Activated naive CD8-positive, alpha-beta T cell treated with anti-CD3 and anti-CD28 coated beads, Interleukin-2, amount 50 U/mL, for 16 hours (primary cell): ENCODE measurements around the gene ADCK2.
"Not testable (repeated sequence)": the region's sequence is repeated elsewhere in the genome, so short reads cannot be mapped to it uniquely, and the experiment has no call there.

Experiments
- DNase-seq: peaks from one replicate; pipeline ENCODE4 v3.0.0-alpha.2; 2020; ENCODE audit warnings: low read depth, low spot score

The ADCK2 gene, protein sequence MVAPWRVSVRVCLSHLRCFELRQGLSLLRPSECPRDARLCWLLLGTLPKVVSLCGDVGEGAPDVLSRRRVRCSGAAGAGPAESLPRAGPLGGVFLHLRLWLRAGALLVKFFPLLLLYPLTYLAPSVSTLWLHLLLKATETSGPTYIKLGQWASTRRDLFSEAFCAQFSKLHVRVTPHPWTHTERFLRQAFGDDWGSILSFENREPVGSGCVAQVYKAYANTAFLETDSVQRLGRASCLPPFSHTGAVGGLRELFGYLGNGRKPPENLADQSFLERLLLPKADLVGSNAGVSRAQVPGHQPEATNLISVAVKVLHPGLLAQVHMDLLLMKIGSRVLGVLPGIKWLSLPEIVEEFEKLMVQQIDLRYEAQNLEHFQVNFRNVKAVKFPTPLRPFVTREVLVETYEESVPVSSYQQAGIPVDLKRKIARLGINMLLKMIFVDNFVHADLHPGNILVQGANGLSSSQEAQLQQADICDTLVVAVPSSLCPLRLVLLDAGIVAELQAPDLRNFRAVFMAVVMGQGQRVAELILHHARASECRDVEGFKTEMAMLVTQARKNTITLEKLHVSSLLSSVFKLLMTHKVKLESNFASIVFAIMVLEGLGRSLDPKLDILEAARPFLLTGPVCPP

DNA sequence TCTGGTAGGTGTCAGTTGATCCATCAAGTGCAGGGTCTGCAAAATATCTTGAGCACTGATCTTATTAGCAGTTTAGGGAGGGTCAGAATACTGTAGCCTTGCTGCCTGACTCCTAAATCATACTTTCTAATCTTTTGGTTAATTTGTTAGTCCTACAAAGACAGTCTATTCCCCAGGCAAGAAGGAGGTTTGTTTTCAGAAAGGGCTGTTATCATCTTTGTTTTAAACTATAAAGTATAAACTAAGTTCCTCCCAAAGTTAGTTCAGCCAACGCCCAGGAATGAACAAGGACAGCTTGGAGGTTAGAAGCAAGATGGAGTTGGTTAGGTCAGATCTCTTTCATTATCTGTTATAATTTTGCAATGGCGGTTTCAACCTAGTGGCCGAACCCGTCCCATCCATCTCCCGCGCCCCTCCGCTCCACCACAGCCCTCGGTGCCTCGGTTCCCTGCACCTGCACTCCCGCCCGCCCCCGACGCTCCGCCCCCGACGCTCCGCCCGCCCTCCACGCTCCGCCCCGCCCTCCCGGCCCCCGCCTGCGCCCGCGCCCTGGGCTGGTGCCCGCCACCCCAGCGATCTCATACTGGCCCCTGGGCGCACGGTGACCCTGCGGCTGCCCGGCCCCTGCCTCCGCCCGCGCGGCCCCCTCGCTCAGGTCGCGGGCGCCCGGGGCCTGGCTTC is at the start of gene ADCK2:
ADCK2 (plus strand) TSS at position 564 of the 681 bp plus-strand sequence. CDS start 386 bp downstream, outside the sequence.
- peak; percentile 20 for DNase-seq

DNA sequence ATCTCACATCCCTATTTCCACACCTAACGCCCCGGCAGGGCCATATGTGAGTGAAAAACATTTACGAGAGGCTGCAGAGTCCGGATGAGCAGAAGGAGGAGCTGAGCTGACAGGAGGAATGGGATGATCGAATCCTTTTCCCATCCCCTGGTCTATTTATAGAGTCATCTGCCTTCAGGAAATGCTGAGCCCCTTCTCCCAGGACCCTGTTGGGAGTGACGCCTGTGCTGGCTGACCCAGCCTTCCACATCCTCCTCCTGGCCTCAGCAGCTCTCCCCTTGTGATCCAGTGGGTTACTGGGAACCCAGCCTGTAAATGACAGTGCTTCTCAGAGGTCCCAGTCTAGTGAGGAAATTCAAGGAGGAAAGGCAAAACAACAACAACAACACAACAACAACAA is 48.8 kb upstream of the ADCK2 start:
- no peak for DNase-seq

DNA sequence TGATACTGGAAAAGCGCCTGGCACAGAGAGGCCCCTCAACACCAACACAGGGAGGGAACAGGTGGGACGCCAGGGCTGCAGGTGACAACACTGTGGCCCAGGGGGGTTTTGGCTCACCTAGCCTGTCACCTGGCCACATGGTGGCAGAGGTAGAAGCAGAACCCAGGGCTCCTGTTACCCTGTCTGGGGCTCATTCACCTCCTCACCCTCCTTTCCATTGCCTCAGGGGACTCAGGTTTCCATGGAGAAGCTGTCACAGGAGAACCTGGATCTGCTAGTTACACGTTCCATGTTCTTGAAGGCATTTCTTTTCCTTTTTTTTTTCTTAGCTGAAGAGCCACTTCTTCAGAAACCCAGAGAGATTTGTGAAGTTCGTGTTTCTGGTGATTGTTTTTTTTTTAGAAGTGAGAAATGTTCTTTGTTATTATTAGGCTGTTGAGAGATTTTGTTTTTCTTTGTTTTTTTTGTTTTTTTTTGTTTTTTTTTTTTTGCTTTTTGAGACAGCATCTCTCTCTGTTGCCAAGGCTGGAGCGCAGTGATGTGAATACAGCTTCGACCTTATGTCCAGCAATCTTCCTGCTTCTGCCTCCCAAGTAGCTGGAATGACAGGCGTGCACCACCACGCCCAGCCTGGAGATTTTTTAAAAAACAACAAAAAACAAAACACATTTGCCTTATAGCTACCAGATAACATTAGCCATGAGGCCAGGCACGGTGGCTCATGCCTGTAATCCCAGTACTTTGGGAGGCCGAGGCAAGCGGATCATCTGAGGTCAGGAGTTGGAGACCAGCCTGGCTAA is 48.2 kb upstream of the ADCK2 start:
- no peak for DNase-seq

DNA sequence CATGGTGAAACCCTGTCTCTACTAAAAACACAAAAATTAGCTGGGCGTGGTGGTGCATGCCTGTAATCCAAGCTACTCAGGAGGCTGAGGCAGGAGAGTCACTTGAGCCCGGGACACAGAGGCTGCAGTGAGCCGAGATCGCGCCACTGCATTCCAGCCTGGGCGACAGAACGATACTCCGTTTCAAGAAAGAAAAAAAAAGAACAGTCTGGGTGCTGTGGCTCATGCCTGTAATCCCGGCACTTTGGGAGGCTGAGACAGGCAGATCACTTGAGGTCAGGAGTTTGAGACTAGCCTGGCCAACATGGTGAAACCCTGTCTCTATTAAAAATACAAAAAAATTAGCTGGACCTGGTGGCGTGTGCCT is 47.6 kb upstream of the ADCK2 start:
- DNase-seq, result not testable (repeated sequence)

DNA sequence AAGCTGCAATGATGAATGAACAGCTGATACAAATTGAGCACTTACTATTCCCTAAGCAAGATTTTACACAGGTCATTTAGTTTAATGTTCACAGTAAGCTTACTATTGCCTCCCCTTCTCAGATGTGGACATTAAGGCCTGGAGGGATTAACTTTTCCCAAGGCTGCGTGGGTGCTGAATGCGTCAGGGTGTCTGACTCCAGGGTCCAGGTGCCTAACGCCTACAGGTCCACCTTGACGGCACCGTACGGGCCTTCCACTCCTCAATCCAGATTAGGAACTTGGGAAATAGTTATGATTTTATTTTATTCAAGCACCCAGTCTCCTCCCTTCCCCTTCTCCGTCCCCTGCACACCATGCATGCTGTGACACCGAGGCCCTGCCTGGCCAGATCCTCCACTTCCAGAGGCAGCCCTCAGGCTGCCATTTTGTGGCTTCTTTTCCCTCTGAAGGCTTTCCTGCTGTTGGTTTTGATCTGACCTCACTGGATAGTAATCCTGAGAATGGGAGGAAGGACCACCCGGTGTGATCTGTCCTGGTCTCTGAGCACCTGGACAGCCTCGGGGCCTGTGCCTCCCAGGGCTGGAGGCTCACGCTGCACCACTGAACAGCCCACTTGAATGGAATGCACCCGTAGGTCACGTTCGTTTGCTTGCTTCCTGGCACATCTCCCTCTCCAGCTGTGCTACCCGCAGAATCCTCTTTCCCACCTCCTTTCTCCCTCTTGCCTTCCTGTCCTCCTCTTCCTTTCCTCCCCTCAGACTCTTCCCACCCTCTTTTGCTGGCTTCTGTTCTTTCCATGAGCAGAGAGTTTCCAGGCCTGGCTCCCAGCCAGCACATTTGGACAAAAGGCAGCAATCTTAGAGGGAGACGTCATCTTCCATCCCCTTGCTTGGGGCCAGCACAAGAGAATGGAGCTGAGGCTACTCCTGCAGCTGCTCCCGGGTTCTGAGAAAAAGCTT is 46.6 kb upstream of the ADCK2 start:
- DNase-seq, result no peak

DNA sequence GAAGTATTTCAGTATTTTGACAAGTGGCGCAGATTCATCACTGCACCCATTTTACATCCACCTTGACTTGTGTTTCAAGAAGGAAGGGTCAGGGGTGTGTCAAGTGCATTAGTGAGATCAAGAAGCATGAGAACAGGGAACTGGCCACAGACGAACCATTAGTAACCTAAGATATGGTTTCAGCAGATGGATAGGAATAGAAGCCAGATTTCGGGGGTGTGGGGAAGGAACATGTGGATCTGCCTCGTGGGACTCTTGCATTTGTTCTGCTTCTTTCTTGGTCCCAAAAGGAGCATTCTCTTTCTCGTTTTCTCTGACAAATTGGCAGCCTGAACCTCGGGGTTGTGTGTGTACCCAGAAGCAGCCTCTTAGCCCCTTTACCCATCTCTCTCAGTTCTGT is 41.7 kb upstream of the ADCK2 start:
- DNase-seq, result no peak

DNA sequence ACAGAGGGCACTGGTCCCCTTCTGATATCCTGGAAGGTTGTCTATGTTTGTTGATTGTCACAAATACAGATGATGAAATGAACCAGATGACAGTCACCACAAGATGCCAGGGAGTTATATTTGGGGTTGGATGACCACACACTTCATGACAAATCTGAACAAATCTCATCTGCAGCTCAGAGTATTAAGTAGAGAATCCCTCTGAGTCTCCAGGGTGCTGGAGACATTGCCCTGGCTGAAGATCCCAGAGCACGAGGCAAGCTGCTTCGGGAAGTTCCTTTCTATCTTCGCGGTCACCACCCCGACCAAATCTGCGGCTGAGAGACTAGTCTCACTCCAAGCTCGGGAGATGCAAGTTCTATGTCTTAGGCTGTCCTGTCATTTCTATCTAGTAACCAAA is 41.1 kb upstream of the ADCK2 start:
- DNase-seq, result no peak

DNA sequence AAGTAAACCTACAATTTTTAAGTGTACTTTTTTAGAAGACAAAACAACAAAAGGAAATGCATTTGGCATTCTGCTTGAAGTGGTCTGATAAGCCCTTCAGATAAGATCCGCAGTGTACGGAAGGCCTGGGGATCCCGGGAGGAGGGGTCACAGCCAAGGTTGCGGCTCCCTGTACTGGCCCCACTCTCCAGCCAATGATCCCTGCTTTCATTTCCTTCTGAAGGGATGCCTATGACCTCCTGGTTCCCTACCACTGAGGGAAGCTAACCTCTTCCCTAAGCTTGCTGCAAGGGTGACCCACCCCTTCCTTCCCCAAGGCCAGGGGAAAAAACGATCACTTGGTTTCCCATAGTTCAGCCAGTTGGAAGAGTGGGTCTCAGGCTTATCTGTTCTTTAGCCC is 37.4 kb upstream of the ADCK2 start:
- DNase-seq, result no peak

DNA sequence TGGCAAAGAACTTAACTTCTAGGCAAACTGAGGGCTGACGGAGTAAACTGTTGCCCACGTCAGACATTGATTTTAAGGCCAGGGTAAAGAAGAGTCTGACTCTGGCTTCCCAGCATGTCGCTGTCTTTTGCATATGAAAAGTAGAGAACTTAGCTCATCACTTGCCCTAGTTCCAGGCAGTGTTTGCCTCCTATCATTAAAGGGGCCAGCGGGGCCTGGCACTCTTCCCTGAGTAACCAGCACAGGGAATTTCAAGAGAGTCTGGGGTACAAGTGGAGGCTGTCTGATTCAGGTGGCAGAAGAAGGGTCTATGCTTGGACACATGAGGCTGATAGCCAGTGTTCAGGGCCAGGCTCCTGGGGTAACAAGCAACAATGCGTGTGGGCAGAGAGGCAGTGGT is 36.9 kb upstream of the ADCK2 start:
- no peak for DNase-seq

DNA sequence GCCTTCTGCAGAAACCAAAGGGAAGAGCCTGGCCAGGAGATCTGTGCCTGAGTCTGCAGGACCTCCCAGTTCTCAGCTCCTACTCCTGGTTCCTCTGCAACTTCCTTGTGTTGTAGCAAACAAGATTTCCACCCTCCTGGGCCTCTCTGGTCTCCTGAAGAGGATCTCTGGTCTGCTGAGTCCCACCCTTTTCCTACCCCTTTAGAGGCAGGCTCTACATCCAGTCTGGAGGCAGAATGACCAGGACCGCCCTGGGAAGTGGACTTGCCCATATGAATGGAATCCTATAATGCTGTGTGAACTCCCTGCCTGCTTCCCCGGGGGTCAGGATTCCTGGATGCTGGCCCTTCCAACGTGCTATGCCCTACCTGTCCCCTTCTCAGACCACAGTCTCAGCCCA is 35.3 kb upstream of the ADCK2 start:
- no peak for DNase-seq

DNA sequence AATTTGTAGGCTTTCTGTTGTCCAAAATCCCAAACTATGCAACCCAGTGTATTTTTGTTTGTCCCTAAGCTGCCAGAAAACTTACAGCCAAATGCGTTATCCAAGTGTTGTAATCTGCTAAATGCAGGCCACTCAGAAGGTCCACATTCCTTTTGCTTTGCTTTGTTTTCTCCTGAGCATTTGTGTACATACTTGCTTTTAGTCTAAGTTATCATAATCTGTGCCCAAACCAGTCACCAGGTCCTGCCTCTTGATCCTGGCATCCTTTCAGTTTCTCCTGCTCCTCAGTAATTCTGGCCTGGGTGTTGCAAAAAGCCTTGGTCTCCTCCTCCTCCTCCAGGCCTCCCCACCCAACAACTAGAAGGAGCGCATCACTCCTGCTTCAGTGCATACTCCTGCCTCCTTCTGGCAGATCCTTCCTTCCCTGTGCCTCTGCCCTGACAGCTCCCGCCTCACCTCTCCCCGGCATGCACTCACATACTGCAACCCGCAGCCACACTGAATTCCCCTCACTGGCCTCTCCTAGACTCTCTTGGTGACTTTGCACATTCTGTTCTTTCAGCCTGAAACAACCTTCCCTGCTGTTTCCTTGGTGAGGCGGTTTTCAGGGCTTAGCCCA is 34.5 kb upstream of the ADCK2 start:
- DNase-seq, result no peak

DNA sequence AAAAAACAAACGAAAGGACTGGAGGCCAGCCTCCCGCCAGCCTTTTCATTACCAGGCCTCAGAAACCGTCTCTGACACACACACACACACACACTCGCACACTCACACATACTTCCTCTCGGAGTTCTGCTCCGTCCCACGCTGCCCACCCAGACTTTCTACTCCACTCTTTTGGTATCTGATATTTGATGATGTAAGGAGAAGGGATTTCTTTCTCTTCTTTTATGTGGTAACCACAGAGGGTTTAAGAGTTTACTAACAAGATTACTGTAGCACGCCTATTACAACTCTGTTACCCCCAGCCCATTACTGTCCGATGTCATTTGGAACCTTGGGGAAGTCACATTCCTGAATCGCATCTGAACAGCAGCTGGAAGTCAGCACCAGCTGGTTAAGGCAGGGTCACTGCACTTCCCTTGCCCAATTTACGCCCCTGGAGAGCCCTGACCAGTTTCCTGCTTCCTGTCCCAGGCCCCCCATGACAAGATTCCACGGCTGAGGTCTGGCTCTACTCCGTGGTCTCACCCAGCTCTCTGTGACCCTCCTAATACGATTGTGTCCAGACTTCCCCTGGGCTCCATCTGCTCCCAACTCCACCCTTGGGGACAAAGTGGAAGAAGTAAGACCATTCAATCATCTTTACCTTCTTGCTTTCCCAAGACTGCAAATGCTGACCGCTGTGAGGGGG is 33.2 kb upstream of the ADCK2 start:
- no peak for DNase-seq

DNA sequence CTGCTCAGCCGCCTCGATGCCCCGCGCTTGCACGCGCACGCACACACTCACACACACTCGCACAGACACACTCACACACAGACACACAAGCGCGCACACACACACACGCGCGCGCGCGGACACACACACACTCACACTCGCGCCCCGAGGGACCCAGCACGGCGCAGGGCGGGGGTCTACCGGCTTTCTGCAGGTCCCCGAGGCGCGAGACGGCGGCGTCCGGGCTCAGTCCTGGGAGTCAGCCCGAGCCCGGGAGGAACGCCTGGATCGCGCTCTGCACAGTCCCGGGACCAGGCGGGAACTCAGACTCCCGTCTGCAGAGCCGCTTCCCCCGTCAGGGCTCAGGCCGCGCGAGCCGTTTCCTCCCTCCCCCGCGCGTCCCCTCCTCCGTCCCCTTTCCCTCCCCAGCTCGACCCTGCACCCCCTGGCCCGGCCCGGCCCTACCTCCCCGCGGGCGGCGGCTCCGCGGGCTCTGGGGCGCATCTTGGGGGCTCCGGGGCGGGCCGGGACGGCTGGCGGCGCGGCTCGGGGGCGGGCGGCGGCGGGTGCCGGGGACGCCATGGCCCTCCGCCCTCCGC is 32.6 kb upstream of the ADCK2 start:
- DNase-seq, result no peak

DNA sequence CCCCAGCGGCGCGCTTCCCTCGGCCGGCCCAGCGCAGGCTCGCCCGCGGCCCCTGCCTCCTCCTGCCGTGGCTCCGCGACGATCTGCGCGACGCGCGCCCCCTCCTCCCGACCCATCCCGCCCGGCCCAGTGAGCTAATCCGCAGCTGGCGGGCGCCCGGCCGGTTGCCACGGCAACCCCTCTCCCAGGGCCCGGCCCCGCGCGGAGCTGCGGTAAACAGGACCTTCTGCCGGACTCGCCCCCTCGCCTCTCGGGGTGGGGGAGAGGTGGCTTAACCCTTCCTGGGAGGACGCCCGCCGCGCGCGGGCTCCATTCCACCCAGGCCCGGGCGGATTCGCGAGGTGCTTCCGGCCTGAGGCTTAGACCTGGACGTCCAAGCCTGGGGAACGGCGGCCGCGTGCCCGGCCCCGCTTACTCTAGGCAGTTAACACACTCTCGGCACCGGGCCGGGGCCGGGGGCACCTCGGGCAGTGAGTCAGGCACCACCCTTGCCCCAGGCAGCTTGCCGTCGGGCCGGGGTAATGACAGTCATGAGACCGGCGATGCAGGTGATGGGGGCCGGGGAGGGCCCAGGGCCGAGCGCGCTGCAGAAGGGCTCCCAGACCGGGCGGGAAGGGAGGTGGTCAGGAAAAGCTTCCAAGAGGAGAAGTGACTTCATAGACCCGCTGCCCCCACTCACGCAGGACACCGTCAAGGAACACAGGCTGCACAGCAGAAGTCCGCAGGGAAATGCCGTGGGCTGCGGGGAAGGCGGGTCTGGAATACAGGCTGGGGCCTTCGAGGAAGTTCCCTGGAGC is 31.8 kb upstream of the ADCK2 start, which contains the start of gene DENND2A:
DENND2A (minus strand) TSS at position 87 of the 797 bp plus-strand sequence. CDS start 38,416 bp downstream, outside the sequence.
- no peak for DNase-seq

DNA sequence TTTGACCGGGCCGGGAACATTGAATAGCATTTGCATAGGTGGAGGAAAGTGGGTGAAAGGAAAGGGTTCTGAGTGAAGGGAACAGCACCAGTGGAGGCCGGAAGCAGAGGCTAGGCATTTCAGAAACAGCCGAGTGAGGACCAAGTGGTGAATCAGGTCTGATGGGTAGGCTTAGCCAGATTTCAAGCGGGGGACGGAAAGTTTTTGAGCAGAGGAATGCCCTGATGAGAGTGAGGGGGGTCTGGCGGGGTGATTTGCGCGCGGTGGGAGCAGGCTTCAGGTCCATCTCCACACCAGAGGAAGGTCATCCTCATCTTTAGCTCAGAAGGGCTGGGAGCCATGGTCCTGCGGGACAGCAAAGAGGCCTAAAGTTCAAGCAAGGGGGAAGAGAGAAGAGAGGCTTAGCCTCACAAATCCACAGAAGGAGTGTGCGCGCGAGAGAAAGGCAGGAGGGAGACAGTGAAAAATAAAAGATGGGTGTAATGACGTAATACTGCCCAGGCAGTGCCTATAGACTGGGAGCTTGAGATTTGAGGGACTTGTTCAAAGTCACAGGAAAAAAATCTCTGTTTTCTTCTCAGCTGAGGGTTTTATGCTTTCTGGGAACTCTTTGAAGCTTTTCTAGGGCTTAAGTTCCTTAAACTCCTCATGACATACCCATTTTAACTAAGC is 31.1 kb upstream of the ADCK2 start:
- DNase-seq, result no peak

DNA sequence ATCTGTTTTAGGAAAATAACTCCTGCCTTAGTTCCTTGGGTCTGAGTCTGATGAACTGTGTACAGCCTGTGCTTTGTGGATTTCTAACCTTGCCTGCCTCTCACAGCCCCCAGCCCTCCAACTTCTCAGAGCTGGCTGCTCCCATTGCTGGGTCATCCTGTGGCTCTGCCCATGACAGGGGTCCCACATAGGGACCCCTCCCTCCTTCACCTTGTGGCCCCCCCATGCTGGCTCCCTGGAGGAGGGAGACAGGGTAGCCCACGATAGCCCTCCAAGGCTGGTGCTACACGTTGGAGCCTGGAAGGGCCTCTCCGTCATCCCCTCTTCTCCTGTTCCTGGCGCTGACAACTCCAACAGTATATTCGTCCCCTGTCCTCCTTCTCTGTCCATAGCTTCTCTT is 29.3 kb upstream of the ADCK2 start:
- DNase-seq, result no peak

DNA sequence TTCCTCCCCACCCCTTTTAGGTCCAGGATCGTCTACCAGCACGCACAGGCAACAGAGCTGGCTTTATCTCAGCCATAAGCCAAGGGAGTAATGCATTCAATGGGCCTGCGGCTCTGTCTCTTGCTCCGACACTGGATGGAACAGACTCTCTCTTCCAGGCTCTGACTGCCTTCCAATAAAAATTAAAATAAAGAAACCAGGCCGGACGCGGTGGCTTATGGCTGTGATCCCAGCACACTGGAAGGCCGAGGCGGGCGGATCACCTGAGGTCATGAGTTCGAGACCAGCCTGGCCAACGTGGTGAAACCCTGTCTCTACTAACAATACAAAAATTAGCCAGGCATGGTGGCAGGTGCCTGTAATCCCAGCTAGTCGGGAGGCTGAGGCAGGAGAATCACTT is 28.0 kb upstream of the ADCK2 start:
- not testable (repeated sequence) for DNase-seq
